GM18868 (cell line): ENCODE measurements around the gene CCDC85C.

Source experiments
- ATAC-seq: cut with Tn5 transposase; IDR thresholded peaks from one replicate; pipeline ENCODE4 v1.9.1; 2021; ENCODE audit warnings: mild to moderate bottlenecking, moderate library complexity; ENCODE audit not compliant: unreplicated experiment

The CCDC85C gene

DNA sequence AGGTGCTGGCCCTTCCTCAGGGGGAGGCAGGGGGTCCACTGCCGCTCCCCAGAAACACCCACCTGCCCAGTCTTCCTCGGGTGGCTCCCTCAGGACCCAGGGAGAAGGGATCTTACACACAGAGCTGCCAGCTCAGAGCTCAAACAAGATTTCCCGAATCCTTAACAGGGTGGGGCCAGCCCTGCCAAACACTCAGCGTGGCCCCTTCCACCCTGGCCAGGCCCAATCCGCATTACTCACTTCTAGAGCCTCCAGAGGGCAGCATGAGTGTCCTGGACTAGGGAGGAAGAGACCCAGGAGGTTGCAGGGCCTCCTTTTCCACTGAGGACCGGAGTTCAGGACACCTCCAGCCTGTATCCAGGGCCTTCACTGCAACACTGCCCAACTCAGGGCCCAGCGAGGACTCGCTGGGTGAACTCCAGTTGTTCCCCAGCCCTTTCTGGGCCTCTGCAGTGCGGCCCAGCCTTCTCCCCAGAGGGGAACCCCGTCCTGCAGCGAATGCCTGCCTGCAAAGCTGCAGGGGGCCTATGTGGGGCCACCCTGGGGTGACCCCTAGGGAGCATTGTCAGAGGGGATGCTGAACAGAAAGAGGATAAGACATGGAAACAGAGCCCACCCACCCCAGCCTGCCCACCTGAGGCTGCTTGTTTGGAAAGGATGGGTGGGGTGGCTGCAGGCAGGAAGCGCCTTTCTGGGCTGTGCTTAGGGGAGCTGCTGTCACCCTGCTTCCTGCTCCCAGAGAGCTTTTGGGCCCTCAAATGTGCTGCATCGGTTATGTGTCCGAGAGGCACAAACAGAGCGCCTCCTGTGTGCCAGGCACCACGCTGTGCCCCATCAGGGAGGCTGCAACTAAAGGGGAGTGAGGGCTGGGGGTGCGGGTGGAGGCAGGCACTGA lies 79.0 kb downstream of the CCDC85C start:
- ATAC-seq: no peak

- ATAC-seq: no peak
Measured at GRCh38 chr14:99524091-99524661, 79.8 kb downstream of the CCDC85C start.

DNA sequence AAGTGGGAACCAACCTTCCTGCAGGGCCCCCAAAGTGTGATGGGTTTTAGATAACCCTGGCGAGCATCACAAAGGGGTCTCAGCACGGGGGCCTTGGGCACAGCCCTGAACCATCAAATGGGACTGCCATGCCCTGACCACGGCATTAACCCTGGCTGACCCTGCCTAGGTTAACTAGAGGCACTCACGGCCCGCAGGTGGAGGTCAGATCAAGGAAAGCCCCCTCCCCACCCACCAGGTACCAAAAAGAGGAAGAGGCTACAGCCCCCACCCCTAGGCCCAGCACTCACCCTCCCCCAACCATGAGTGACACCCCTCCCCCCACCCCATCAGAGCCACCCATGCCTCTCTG lies 80.3 kb downstream of the CCDC85C start:
- ATAC-seq: no peak

GRCh38 chr14:99522934-99523703 lies 80.9 kb downstream of the CCDC85C start:
- no peak for ATAC-seq

DNA sequence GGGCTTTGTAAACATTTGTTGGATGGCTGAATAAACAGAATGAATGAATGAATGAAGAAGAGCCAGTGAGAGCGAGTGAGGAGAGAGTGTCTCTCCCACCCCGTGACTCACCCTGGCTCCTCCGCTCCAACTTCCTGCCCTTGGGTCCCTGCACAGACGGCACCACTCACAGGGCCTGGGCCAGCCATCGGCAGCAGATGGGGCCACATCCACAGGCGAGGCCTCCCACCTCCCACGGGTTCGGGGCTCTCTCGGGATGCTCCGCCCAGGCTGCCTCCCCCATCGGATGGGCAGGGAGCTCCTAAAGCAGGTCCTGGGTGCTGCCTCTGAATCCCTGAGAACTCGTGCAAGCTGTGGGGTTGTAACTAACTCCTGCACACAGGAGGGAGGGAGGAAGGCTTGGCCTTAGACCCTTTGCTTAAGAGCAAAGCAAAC lies 81.5 kb downstream of the CCDC85C start:
- ATAC-seq: no peak

DNA sequence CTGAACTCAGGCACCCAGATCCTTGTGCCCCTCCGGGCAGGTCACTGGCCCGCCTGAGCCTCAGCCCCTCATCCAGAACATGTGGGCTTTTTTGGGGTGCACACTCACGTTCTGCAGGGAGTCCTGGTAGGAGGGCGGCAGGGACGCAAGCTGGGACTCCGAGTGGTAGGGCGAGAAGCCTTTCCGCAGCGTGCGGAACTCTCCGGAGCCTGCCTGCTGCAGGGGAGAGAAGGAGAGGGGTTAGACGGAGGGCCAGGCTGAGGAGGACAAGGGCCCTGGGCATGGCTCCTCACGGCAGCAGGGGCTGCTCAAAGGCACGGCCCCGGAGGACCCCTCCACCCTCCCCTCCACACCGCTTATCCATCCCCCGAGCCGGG lies 82.0 kb downstream of the CCDC85C start:
- ATAC-seq: no peak

GRCh38 chr14:99521176-99522024 lies 82.6 kb downstream of the CCDC85C start:
- no peak for ATAC-seq

- no peak for ATAC-seq
Measured at GRCh38 chr14:99520571-99521081, 83.4 kb downstream of the CCDC85C start.

- ATAC-seq: no peak
Measured at GRCh38 chr14:99519931-99520421, 84.0 kb downstream of the CCDC85C start.

DNA sequence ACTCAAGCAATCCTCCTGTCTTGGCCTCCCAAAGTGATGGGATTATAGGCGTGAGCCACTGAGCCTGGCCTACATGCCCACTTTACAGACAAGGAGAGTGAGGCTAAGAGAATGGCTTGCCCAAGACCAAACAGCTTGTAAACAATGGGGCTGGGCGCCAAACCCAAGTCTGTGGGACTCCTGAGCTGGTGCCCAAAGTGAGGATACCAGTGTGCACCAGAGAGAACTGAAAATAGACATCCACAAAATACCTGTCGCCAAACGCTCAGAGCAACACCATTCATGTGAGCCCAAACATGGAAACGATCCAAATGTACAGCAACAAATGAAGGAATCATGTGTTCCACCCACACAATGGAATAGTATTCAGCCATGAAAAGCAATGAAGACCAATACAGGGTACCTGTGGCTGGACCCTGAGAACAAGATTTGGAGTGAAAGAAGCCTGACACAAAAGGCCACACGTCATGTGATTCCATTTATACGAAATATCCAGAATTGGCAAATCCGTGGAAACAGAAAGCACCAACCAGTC lies 84.6 kb downstream of the CCDC85C start:
- ATAC-seq: no peak

DNA sequence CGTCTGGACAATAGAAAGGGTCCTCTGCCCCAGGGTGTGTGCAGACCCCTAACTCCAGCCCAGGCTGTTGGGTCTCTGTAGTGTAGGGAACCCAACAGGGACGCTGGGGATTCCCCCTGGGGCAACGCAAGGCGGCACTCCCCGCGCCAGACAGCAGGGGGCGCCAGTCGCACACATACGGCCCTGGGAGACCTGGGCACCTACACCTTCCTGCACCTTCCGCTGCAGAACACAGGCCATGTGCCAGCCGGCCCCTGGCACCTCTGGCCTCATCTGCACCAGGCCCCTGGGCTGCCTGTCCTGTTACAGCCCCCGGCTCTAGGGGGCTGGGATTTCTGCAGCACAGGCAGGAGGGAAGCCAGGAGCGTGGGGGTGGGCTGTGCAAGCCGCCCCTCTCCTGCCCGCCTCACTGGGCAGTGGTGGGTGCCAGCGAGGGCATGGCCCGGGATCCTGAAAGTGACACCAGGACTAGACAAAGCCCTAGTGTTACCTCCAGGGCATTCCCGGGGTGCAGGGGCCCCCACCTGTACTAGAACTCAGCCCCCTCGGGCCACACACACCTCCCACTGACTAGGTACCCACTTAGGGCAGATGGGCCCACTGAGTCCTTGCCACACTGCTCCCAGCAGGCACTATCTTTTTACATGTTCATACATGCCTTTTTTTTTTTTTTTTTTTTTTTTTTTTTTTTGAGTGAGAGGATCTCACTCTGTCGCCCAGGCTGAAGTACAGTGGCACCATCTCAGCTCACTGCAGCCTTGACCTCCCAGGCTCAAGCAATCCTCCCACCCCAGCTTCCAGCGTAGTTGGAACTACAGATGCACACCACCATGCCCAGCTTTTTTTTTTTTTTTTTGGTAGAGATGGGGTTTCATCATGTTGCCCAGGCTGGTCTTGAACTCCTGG lies 85.3 kb downstream of the CCDC85C start:
- peak; percentile 75 for ATAC-seq

DNA sequence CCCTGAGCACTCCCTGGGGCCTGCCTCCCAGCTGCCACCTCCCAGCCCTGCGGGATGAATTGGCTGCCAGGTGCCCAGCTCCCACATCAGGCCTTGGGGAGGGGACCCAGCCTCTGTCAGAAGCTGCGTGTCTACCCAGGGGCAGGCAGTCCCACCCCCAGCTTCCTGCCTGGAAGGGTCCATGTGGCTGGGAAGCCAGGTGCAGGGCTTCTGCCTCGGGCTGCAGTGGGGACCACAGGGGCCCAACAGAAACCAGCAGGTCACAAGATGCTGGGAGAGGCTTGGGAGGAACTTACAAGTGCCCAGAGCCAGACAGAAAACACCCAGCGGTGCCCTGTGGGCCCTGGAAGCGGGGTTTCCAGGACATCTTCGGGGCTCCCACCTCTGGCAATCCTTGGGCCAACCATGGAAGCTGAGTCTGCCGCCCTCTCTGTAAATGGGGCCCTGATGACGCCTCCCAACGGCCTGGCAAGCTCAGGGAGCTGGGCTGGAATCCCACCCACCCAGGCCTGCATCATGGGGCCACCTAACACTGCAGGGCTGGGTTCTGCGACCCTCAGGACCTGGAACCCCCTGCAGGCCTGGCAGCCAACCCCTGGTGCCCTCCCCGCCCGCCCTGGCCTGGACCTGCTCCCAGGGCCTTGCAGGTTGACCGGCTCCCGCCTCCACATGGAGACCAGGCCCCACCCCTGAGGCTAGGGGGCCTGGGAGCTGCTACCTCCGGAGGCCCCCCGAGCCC lies 86.2 kb downstream of the CCDC85C start:
- ATAC-seq: no peak

- no peak for ATAC-seq
Measured at GRCh38 chr14:99516871-99517642, 87.0 kb downstream of the CCDC85C start.

DNA sequence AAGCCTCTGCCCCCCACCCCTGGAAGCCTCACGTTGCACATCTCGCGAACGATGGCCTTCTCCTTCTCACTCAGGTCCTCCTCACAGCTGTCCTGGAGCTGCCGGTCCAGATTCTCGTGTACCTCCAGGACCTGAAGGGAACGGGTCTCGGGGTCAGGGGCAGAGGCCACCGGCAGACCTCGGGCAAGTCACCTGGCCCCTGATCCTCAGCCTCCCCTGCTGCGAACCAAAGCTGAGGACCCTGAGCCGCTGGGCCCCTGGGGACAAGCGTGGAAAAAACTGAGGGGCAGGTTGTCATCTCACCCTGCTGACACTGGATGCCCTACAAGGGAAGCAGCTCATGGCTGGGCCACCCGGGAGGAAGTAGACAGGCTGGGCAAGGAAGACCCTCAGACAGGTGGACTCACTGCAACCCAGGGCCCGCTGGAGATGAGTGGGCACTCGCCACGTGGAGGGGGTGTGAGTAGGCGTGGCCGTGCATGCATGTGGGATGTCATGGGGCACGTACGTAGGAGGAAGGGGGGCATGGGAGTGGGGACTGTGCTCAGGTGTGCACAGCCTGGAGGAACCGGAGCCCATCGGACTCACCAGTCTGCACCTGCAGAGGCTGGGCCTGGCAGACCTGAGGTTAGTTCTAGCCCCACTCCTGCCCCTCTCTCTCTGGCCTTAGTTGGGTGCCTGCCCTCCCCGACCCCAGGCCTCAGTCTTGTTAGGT lies 87.7 kb downstream of the CCDC85C start:
- no peak for ATAC-seq

DNA sequence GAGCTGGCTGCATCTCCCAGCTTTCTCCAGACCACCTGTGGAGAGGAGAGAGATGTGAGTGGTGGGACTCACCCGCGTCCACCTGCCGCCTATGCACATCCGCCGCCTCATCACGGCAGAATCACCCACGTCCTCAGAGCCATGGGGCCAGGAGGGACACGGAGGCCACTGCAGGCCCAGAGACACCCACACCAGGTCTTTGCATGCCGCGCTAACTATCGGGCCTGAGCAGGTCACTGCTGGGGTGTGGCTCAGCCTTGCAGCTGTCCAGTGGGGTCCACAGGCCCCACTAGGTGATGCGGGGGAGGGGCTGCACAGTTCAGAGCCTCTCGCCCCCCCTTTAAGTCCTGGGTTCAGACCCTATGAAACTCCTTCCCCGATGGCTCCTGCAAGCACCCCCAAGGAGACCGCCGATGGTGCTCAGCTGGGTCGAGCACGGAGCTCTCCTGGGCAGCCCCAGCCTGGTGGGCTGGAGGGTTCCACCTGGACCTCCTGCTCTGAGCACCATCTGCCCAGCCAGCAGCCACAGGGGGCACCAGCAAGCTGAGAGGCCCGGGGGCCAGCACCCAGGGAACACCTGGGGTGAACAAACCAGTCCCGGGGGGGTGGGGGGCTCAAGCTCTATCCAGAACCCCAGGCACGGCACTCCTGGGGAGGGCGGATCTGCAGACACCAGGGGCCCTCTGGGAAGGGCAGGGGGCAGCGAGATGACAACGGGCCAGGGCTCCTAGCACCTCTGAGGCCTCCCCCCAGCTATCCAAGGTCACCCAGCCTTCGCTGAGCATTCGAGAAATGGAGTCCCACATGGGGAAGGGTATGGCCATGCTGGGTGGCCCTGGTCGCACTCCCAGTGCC lies 88.5 kb downstream of the CCDC85C start:
- ATAC-seq: no peak
